ENCODE data around the gene SIL1. TPM values are rescaled to one million over a fixed set of nuclear protein-coding genes. Genes with fewer than 3 reads are reported as not detected.

The SIL1 gene
- total and polyA plus RNA-seq, 9 of the 15 experiments (the other 6 are each of a cell fraction or from before 2014, with no cell fraction given), result 1.3 to 30.5 (median 18.1) TPM

- DNase-seq (ENCODE audit: extremely low read depth in 1 of 4, low spot score in 3 of 4) (no peak), FAIRE-seq (no peak), ATAC-seq (peak; percentile 49)
- peaks cover 14 to 20% of the 10 kb centered on the region in 2 experiments for H3K4me1 ChIP-seq (replicated peaks in 1 of 2; ENCODE audit: control insufficient read depth in 2 of 2, insufficient read depth in 2 of 2, low read length in 2 of 2)
- intact Hi-C loops (cut with micrococcal nuclease), result no loop called here
- CTCF ChIA-PET (ENCODE audit: low intra/inter-chr PET ratio), result no interaction called here
- H3K9me1 ChIP-seq (ENCODE audit: control insufficient read depth, insufficient read depth, low read length), result no peaks in the 10 kb centered on the region
- no peaks in the 10 kb centered on the region for H3K27me3 ChIP-seq (ENCODE audit: control insufficient read depth in 2 of 2, insufficient read depth in 2 of 2, low read length in 2 of 2)
- POLR2A ChIA-PET, result interaction anchor here (0.8 to 1.1 kb wide), 2 partner anchors 10 to 227 kb away, joined by 3 to 4 read pairs; no protein-coding TSS in a partner anchor
- in situ Hi-C loops (cut with MboI), result no loop called here
- BruUV-seq (replicated peaks), result no TSS peak
- WGBS (ENCODE audit: insufficient coverage, low coverage, missing lambda C conversion rate), result 33% methylated on average over 1 of the region's 1 CpG
- peak overlapping the region in 1 of 2 experiments; percentile 45; a peak in 1 of 4 replicates for H3K9ac ChIP-seq (ENCODE audit: insufficient read depth in 1 of 2, low read depth in 2 of 2, low read length in 2 of 2)
- no peak overlapping the region for H3K27ac ChIP-seq (ENCODE audit: extremely low read depth, low read depth, low read length)
- H2AFZ ChIP-seq (ENCODE audit: low read depth, low read length), result no peak overlapping the region
- no peaks in the 10 kb centered on the region for H3K9me3 ChIP-seq (replicated peaks; ENCODE audit: control insufficient read depth, insufficient read depth, low read depth, low read length)
- H3K79me2 ChIP-seq (ENCODE audit: control insufficient read depth, insufficient read depth, low read length), result peaks cover 16% of the 10 kb centered on the region; the same call in 2 of the 3 replicates
- H4K20me1 ChIP-seq (replicated peaks; ENCODE audit: control insufficient read depth, insufficient read depth, low read length), result peaks cover 18% of the 10 kb centered on the region; the same call in 1 of the 2 replicates
- H3K4me2 ChIP-seq (ENCODE audit: insufficient read depth, low read length), result no peak overlapping the region
- H3K36me3 ChIP-seq (ENCODE audit: control insufficient read depth, insufficient read depth, low read length), result no peaks in the 10 kb centered on the region
- no peak overlapping the region for H3K4me3 ChIP-seq
- TF ChIP-seq USF2 (CRISPR knock-in tag; IDR thresholded peaks at IDR 0.05) (no peak), NFIC (IDR thresholded peaks at IDR 0.05) (peak; percentile 51), SFPQ (IDR thresholded peaks at IDR 0.05; ENCODE audit: low read depth, low read length) (no peak), KLF6 (CRISPR knock-in tag; IDR thresholded peaks at IDR 0.05; ENCODE audit: borderline replicate concordance) (no peak), TCF7 (IDR thresholded peaks at IDR 0.05; ENCODE audit: borderline replicate concordance) (no peak), FOXP4 (CRISPR knock-in tag; IDR thresholded peaks at IDR 0.05; ENCODE audit: borderline replicate concordance) (no peak), C11orf30 (IDR thresholded peaks at IDR 0.05; ENCODE audit: low read depth) (peak; percentile 41), POLR2H (tag; IDR thresholded peaks at IDR 0.05; ENCODE audit: low read depth) (no peak), PKNOX1 (IDR thresholded peaks at IDR 0.05) (peak; percentile 19; the same call in 1 of the 2 replicates), MAFG (tag; conservative IDR thresholded peaks at IDR 0.05) (peak; percentile 35), TFAP4 (CRISPR knock-in tag; IDR thresholded peaks at IDR 0.05; ENCODE audit: borderline replicate concordance) (0 out of 2 replicates have a peak, but pooled peaks have one; percentile 14), MTF1 (CRISPR knock-in tag; IDR thresholded peaks at IDR 0.05; ENCODE audit: borderline replicate concordance) (no peak), HIVEP1 (CRISPR knock-in tag; IDR thresholded peaks at IDR 0.05) (no peak), SP1 (CRISPR knock-in tag; IDR thresholded peaks at IDR 0.05) (no peak)
Observed at GRCh38 chr5:139177809-139178588, 20.2 kb downstream of the SIL1 start.
